Sciatic nerve (tissue), 2 donors: ENCODE data around the gene PIGU. TPM values are rescaled to one million over a fixed set of nuclear protein-coding genes. Genes with fewer than 3 reads are reported as not detected.

Source experiments
- ATAC-seq: fragments of 200-7000 bp; cut with Tn5 transposase; one replicate; pipeline ENCODE4 v1.9.1; 2020; ENCODE audit warnings: mild to moderate bottlenecking, moderate library complexity
- DNase-seq: peaks from one replicate; pipeline ENCODE4 v3.0.0-alpha.2; 2020; ENCODE audit warnings: low spot score
- intact Hi-C: fragments of 100-400 bp; cut with DNase I; formaldehyde crosslinking; loops from one replicate; pipeline ENCODE4 v1.14.2; 2022
- total RNA-seq: library from RNA; stranded (reverse); fragmentation: NEBNext Ultra II Directional; extraction: Animal tissue kit (Norgen Biotek cat#: 25700); gene quantifications from one replicate; pipeline ENCODE4 v1.2.1, GENCODE V29; 2021
- donor health status: DM: no; HTN: no; CAD: no.
- donor health status: DM: no; HTN: no; CAD: no.

PIGU gene
- total RNA-seq, 1 donor from 2014 or later, result 28.2 TPM

DNA sequence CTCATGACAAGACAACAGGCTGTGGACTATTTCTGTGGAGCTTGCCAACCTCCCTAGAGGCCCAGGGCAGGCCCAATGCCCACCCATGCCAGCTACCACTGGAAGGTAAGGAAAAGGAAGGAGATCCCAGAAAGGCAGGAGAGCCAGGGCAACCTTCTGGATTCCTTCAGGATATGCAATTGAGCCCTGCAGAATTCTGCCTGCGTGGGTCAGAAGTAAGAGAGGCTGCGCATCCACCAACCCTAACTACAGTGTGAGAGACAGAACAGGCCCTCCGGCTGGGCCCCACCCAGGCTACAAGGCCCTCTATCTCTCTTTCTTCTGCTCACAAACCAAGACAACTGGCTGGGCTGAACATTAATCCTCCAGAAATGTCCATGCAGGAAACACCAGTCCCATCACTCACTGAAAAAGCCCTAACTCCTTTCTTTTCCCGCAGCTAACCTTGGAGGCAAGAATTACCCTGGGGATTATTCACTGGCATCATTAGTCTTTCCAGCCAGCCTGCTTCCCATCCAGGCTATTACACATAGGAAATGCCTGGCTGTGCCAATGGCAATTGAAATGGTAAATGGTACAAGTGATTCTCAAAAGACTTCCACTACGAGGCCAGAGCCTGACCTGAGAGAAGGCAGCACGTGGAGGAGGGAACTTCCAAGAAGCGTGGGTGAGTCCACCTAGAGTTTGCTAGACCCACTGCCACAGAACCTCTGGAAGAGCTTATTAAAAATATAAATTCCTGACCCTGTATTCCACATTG lies 103.2 kb downstream of the PIGU start:
- DNase-seq, result no peak

DNA sequence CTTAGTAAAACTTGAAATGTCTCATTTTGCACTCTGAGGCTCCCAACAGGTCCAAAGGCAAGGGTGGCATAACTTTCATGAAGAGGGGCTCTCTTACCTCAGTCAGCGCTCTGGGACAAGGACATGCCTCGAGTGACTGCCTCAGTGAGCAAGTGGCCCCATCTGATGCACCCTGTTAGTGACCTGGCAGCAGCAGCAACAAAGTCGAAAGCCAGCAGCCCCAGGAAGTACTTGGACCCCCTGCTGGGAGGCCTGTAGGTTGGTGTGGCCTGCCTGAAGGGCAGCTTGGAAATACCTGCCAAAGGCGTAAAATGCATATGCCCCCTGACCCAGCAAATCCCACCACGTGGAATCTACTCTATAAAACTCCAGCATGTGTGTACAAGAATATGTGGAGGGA lies 105.1 kb downstream of the PIGU start:
- intact Hi-C loops, result no loop called here
- ATAC-seq (no peak), DNase-seq (peak; percentile 47)

More for the DNA sequence above, 103.2 kb downstream of the PIGU start:
- intact Hi-C loops, result no loop called here
- ATAC-seq, result no peak

DNA sequence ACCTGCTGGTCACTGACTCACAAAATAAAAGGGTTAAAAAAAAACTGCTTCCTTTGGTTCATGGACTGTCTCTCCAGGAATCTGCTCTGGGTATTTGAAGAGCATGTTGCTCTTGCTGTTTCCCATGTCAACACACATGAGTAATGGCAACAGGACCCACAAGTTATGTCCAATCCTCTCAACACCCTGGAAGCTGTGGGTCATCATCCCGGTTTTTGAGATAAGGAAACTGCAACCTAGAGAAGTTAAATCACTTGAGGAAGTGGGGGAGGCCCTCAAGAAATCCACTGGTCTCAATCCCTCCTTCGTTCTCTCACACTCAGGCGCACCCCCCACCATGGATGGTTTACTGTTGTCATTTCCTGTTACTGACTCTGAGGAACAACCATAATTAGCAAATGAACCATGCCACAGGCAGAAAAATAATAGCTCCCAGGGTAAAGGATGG lies 106.0 kb downstream of the PIGU start:
- no peak for ATAC-seq
- peak; percentile 33 for DNase-seq
- intact Hi-C loops, result no loop called here

DNA sequence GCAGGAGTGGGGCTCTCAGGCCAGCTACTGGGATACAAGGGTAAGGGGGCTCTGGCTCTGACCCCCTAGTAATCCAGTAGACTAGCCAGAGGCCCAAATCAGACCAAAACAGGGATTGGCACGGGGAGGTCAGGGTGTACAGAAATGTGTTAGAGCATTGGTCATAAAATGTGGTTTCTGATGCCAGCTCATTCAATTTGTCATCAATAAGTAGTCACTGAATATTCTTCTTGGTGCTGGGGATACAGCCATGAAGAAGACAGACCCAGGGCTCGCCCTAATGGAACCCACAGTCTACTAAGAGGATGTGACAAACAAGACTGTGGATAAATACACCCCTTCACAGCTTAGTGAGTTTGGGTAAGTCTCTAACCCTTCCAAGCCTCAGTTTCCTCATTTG lies 107.3 kb downstream of the PIGU start:
- no peak for ATAC-seq
- no peak for DNase-seq
- intact Hi-C loops, result no loop called here

- no peak for ATAC-seq
- DNase-seq, result no peak
Measured at GRCh38 chr20:34567892-34568865, 108.7 kb downstream of the PIGU start.

GRCh38 chr20:34566978-34567891 lies 109.7 kb downstream of the PIGU start:
- intact Hi-C loops, result no loop called here
- no peak for DNase-seq
- ATAC-seq, result no peak

More at GRCh38 chr20:34567892-34568865, 108.7 kb downstream of the PIGU start:
- intact Hi-C loops, result no loop called here

- no peak for DNase-seq
- intact Hi-C loops, result no loop called here
- no peak for ATAC-seq
Measured at GRCh38 chr20:34564833-34565232, 112.1 kb downstream of the PIGU start.

GRCh38 chr20:34562641-34563040 lies 114.3 kb downstream of the PIGU start:
- intact Hi-C loops, result no loop called here
- ATAC-seq, result no peak
- no peak for DNase-seq

DNA sequence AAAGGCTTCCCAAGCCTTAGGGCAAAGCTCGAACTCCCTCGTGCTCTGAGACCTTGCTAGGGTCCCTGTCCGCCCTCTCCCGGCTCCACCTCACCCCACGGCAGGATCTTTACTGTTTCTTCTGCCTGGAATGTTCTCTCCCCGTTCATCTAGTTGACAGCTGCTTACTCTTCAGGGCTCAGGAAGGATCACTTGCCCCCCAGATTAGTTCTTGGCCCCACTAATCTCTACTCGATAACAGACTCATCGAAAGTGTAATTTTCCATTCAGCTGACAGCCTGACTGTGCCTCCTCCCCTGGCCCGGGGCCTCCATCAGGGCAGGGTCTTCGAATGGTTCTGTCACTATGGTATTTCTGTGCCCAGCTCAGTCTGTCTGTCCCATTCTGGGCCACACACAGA lies 115.2 kb downstream of the PIGU start:
- intact Hi-C loops, result no loop called here
- ATAC-seq (no peak), DNase-seq (no peak)

DNA sequence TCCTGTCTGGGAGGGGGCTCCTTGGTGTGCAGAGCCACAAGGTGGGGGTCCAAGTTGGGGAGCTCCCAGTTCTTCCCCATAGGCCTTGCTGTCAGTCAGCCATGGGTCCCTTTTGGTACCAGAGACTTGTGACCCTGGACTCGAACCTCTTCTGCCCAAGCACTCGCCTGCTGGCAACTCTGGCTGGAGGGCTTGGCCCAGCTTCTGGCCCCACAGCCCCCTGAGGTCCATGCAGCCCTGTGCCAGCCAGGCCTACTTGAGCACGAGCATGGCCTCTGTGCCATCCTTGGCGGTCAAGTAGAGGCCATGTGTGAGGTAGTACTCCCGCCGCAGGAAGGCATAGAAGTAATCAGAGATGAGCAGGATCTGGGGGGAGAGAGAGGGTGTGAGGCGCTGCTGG lies 116.3 kb downstream of the PIGU start:
- DNase-seq, result no peak

DNA sequence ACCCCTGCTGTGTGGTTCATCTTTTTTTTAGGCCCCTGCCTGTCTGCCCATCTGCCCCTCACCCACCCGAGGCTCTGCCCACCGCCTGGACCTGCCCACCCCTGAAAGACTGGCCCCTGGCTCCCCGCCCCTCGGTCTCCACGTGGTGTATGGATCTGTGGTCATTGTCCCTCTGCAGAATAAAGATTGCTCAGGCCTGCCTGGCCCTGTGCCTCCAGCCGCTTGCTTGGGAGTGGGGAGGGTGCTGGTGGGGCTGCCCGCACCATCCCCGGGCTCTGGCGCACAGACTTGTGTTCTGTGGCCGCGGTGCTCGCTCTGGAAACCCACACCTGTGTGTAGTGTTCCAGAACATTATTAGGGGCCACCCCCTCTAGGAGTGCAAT lies 116.8 kb downstream of the PIGU start:
- ATAC-seq (peak; percentile 10), DNase-seq (no peak)
- intact Hi-C loops, result no loop called here

More for the DNA sequence above, 116.3 kb downstream of the PIGU start:
- ATAC-seq, result no peak
- intact Hi-C loops, result no loop called here

GRCh38 chr20:34559311-34560140 lies 117.4 kb downstream of the PIGU start:
- DNase-seq, result peak; percentile 78
- intact Hi-C loops, result no loop called here
- peak; percentile 11 for ATAC-seq

DNA sequence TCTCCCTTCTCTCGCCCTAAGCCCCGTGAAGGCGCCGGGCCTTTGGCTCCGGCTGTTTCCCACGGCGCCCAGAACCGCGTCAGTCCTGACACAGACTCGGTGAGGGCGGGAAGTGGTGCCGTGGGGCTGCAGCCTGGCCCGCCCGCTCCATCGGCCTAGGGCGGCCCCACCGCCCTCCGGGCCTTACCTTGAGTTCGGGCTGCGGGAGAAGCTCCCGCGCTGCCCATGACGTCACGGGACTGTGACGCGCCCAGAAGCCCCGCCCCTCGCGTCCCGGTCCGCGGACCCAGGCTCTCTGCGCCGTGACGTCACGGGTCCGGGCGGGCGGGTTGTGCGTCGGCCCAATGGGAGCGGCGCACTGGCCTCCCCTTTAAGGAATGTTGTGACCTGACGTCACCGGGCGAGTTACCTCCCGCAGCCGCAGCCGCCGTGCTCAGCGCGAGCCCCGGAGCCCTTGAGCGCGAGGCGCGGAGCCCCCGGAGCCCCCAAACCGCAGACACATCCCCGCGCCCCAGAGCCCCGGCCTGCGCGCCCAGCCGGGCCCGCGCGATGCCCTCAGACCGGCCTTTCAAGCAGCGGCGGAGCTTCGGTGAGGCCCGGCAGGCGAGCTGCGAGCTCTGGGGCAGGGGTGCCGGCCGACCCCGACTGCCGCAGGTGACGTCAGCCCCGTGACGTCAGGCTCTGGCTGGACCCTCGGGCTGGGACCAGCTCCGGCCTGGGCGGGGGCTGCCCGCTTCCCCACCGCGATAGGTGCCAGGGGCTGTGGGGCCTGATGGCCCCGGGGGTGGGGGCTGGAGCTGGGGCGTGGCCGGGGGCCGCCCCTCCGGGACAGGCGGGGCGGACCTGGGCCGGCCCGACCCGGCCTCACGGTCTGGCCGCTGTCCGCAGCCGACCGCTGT lies 118.3 kb downstream of the PIGU start, which contains the start of gene MAP1LC3A:
TSS of gene MAP1LC3A (plus strand) at position 399 of the 899 bp plus-strand sequence. CDS start at position 550, 151 bp downstream.
- DNase-seq (peak; percentile 99), ATAC-seq (peak; percentile 96)
- intact Hi-C loops, result no loop called here

DNA sequence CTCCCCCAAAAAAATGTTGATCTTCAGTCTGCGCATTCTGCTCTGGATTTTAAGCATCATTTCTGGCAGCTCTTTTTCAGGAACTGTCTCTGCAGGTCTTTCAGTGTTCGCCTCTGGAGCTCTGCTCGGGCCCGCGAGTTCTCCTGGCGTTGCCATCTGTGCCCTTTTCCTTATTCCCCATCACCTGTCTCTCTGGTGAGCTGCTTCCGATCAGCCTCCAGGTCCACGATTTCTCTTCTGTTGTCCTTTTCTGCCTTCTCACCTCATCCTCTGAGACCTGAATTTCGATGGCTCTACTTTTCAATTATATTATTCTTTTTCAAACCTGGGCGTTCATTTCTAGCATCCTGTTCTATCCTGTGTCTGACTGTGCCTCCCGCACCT lies 119.0 kb downstream of the PIGU start:
- ATAC-seq, result no peak
- intact Hi-C loops, result no loop called here
- DNase-seq, result no peak

DNA sequence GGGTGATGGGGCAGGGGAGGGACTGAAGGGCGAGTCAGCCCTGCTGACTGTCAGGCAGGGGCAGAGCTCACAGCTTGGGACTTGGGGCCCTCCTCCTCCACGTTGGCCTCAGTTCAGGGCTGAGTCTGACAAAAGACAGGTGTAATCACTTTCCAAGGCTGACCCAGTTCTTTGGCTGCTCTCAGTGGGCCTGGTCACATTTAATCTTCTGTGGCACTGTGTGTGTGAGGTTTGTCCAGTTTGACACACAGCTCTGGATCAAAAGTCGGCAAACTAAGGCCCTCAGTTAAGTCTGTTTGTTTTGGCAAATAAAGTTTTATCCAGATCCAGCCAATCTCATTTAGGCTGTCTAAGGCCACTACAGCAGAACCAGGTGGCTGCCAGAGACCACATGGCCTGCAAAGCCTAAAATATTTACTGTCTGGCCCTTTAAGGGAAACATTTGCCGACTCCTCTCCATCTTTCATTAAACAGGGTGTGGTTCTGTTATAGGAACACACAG lies 123.5 kb downstream of the PIGU start:
- DNase-seq (no peak), ATAC-seq (no peak)
- intact Hi-C loops, result no loop called here

DNA sequence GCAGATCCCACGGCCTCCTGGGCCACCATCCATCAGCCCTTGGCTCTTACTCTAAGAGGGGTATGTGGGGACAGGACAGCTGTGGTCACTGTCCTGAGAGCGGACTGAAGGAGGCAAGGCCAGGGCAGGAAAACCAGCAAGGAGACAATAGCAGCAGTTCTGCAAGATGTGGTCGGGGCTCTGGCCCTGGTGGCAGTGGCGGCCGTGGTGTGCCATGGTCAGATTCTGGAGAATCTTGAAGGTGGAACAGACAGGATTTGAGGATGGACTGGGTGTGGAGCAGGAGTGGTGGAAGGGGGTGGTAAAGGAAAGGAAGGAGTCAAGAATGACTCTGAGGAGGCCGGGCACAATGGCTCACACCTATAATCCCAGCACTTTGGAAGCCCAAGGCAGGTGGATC lies 124.3 kb downstream of the PIGU start:
- DNase-seq, result no peak
- intact Hi-C loops, result no loop called here

GRCh38 chr20:34549929-34550305 lies 127.0 kb downstream of the PIGU start:
- ATAC-seq (no peak), DNase-seq (no peak)
- intact Hi-C loops, result no loop called here

More for the DNA sequence above, 124.3 kb downstream of the PIGU start:
- no peak for ATAC-seq
